HepG2 (cell line): ENCODE data around the gene ATF6. TPM values are rescaled to one million over a fixed set of nuclear protein-coding genes. Genes with fewer than 3 reads are reported as not detected.

Source experiments
- ATAC-seq: fragments of 200-7000 bp; cut with Tn5 transposase; 3 replicates; pipeline ENCODE4 v1.9.1; 2020; ENCODE audit warnings: mild to moderate bottlenecking, moderate library complexity
- BruUV-seq: library from RNA; stranded (reverse); fragments of 400-500 nt; replicated peaks from 2 replicates; lab custom pipeline; 2021; lab: Mats Ljungman, UMichigan
- CTCF ChIA-PET: fragments of 300-600 bp; formaldehyde crosslinking; extraction: SDS; loops from one replicate; lab custom pipeline; 2021; ENCODE audit warnings: low total read pairs, inconsistent platforms, low intra/inter-chr PET ratio; lab: Yijun Ruan, JAX
- POLR2A ChIA-PET: fragments of 350-600 bp; sonication (Branson Sonifier 250); formaldehyde crosslinking; loops from one replicate; lab custom pipeline; 2020; ENCODE audit warnings: antibody characterized with exemption, inconsistent platforms; lab: Yijun Ruan, JAX
- DNase-seq: peaks from one replicate; pipeline ENCODE4 v3.0.0-alpha.2; 2015; ENCODE audit warnings: low spot score
- FAIRE-seq: peaks from 3 replicates; lab custom pipeline; 2011; peaks lifted over from hg19 to GRCh38; lab: Jason Lieb, UNC
- H2AFZ ChIP-seq: one replicate; pipeline ENCODE4 v1.6.1; 2011; ENCODE audit warnings: low read length, inconsistent platforms
- H3K27ac ChIP-seq: fragments of 300-600 bp; 3 replicates; pipeline ENCODE4 v1.8.0; 2011; ENCODE audit warnings: mixed run types, mild to moderate bottlenecking, mixed read lengths, low read length, inconsistent platforms; ENCODE audit not compliant: insufficient read depth; ENCODE audit errors: extremely low read length
- H3K27me3 ChIP-seq, 2 experiments: fragments of 200-600 bp in 1 of 2; 2 replicates in 1 of 2; 3 replicates in 1 of 2; pipeline versions ENCODE4 v1.6.0 to v1.8.0; 2011; ENCODE audit warnings: low read length in 2 of 2, mild to moderate bottlenecking in 2 of 2, moderate library complexity in 2 of 2, inconsistent platforms in 1 of 2; ENCODE audit not compliant: insufficient read depth in 2 of 2, control insufficient read depth in 1 of 2
- H3K36me3 ChIP-seq, 2 experiments: fragments of 200-600 bp in 1 of 2; replicated peaks in 1 of 2; 2 replicates in 1 of 2; 3 replicates in 1 of 2; pipeline versions ENCODE4 v1.5.1 to v1.8.0; 2011; ENCODE audit warnings: low read length in 2 of 2, inconsistent platforms in 1 of 2; ENCODE audit not compliant: insufficient read depth in 2 of 2, control insufficient read depth in 1 of 2
- H3K4me1 ChIP-seq: 2 replicates; pipeline ENCODE4 v1.5.1; 2012; ENCODE audit warnings: low read length, inconsistent platforms; ENCODE audit not compliant: insufficient read depth
- H3K4me2 ChIP-seq: 2 replicates; pipeline ENCODE4 v1.6.0; 2011; ENCODE audit warnings: low read depth, low read length, inconsistent platforms
- H3K4me3 ChIP-seq, 3 experiments: fragments of 200-600 bp in 1 of 3; sonication (generic), shearing (Covaris generic) in 1 of 3; replicated peaks in 1 of 3; 2 replicates each; pipeline ENCODE4 v1.5.1; 2011 to 2016; ENCODE audit warnings: low read length in 3 of 3, inconsistent platforms in 2 of 3, low read depth in 2 of 3, mild to moderate bottlenecking in 2 of 3, control low read depth in 1 of 3, mixed read lengths in 1 of 3; ENCODE audit not compliant: insufficient read depth in 1 of 3
- H3K79me2 ChIP-seq: one replicate; pipeline ENCODE4 v1.6.1; 2011; ENCODE audit warnings: low read length, inconsistent platforms; ENCODE audit not compliant: insufficient read depth
- H3K9ac ChIP-seq: 2 replicates; pipeline ENCODE4 v1.6.0; 2011; ENCODE audit warnings: mild to moderate bottlenecking, low read depth, low read length, inconsistent platforms; ENCODE audit not compliant: insufficient read depth
- H3K9me3 ChIP-seq: 2 replicates; pipeline ENCODE4 v1.5.1; 2012; ENCODE audit warnings: mild to moderate bottlenecking, low read length
- H4K20me1 ChIP-seq: 2 replicates; pipeline ENCODE4 v1.6.0; 2011; ENCODE audit warnings: inconsistent platforms, mild to moderate bottlenecking, low read length, moderate library complexity; ENCODE audit not compliant: insufficient read depth
- AKAP8 ChIP-seq: sonication (generic); formaldehyde crosslinking; IDR thresholded peaks from 2 replicates; pipeline ENCODE4 v1.5.1; 2020; ENCODE audit warnings: mild to moderate bottlenecking, missing genetic modification reagents
- CCAR2 ChIP-seq: fragments of 200-400 bp; formaldehyde crosslinking; optimal IDR thresholded peaks from 2 replicates; pipeline ENCODE3; 2018; ENCODE audit warnings: low read depth, mild to moderate bottlenecking, low read length, moderate library complexity
- FIP1L1 ChIP-seq: fragments of 200-400 bp; formaldehyde crosslinking; IDR thresholded peaks from 2 replicates; pipeline ENCODE4 v1.6.1; 2018; ENCODE audit warnings: low read depth, mild to moderate bottlenecking, low read length, moderate library complexity, borderline replicate concordance; ENCODE audit not compliant: insufficient read depth
- GFI1 ChIP-seq: sonication (generic); formaldehyde crosslinking; IDR thresholded peaks from 2 replicates; pipeline ENCODE4 v1.5.0; 2020; ENCODE audit warnings: missing genetic modification reagents, mild to moderate bottlenecking, borderline replicate concordance
- MEIS1 ChIP-seq: sonication (generic); formaldehyde crosslinking; IDR thresholded peaks from 2 replicates; pipeline ENCODE4 v1.9.0; 2021; ENCODE audit warnings: mild to moderate bottlenecking, missing genetic modification reagents, moderate library complexity, borderline replicate concordance
- MIER3 ChIP-seq: IDR thresholded peaks from 2 replicates; pipeline ENCODE4 v1.6.1; 2016; ENCODE audit warnings: missing compliant biosample characterization, borderline replicate concordance
- MIXL1 ChIP-seq: IDR thresholded peaks from 2 replicates; pipeline ENCODE4 v1.6.1; 2016
- PHF21A ChIP-seq: sonication (generic); formaldehyde crosslinking; IDR thresholded peaks from 2 replicates; pipeline ENCODE4 v1.5.0; 2020; ENCODE audit warnings: mild to moderate bottlenecking, missing genetic modification reagents
- STAT6 ChIP-seq: sonication (generic); formaldehyde crosslinking; IDR thresholded peaks from 2 replicates; pipeline ENCODE4 v1.4.0; 2020; ENCODE audit warnings: missing genetic modification reagents, mild to moderate bottlenecking, borderline replicate concordance
- ZBTB42 ChIP-seq: sonication (generic); formaldehyde crosslinking; IDR thresholded peaks from 2 replicates; pipeline ENCODE4 v1.5.0; 2020; ENCODE audit warnings: mild to moderate bottlenecking, missing genetic modification reagents
- ZKSCAN1 ChIP-seq: fragments of 150-350 bp; IDR thresholded peaks from 2 replicates; pipeline ENCODE4 v1.6.1; 2014; ENCODE audit warnings: low read length
- ZNF24 ChIP-seq: fragments of 450-650 bp; IDR thresholded peaks from 2 replicates; pipeline ENCODE4 v1.6.1; 2017; ENCODE audit warnings: antibody characterized with exemption, mild to moderate bottlenecking
- ZNF572 ChIP-seq: sonication (generic); formaldehyde crosslinking; IDR thresholded peaks from 2 replicates; pipeline ENCODE4 v1.5.1; 2020; ENCODE audit warnings: mild to moderate bottlenecking, missing genetic modification reagents
- ZNF619 ChIP-seq: sonication (generic); formaldehyde crosslinking; IDR thresholded peaks from 2 replicates; pipeline ENCODE4 v1.4.0; 2020; ENCODE audit warnings: mild to moderate bottlenecking, missing genetic modification reagents
- ZNF777 ChIP-seq: sonication (generic); formaldehyde crosslinking; IDR thresholded peaks from 2 replicates; pipeline ENCODE4 v1.4.0; 2020; ENCODE audit warnings: missing genetic modification reagents
- WGBS: methylation state at CpG from one replicate; pipeline ENCODE4 v1.1.6; 2017; ENCODE audit warnings: low lambda C conversion rate; 5-methylcytosine and 5-hydroxymethylcytosine counted together
- in situ Hi-C: cut with HindIII; loops from 2 replicates; pipeline ENCODE4 v1.10.0; 2017; ENCODE audit warnings: low pct_unique_long_range_greater_than_20kb; ENCODE audit not compliant: extremely low pct_ligation_motif_present
- intact Hi-C: fragments of 100-400 bp; cut with micrococcal nuclease; formaldehyde crosslinking; loops from one replicate; pipeline ENCODE4 v1.10.0; 2022; ENCODE audit not compliant: unreplicated experiment
- polyA plus RNA-seq, 8 experiments: library from polyadenylated mRNA; depleted of rRNA in 3 of 8; stranded (reverse) in 7 of 8; unstranded in 1 of 8; fragments of >200 nt; fragmentation: Illumina TruSeq in 4 of 8; extraction: Trizol in 4 of 8; gene quantifications; 2 replicates each; pipeline versions ENCODE4 v1.2.1 to v1.2.3, GENCODE V29; 2011 to 2016; ENCODE audit warnings: low read depth in 4 of 8, missing spikeins in 1 of 8, mixed read lengths in 1 of 8; ENCODE audit not compliant: insufficient read depth in 1 of 8
- total RNA-seq, 5 experiments: library from RNA; depleted of rRNA; stranded (reverse); fragments of >200 nt; fragmentation: Illumina TruSeq; extraction: Trizol; gene quantifications; 2 replicates each; pipeline ENCODE4 v1.2.3, GENCODE V29; 2016; ENCODE audit warnings: low read depth in 1 of 5
- TF ChIP-seq, protein P1 (sequence below): IDR thresholded peaks from 2 replicates; pipeline ENCODE4 v1.6.1; 2016; ENCODE audit warnings: low read depth
- TF ChIP-seq, protein P2 (sequence below): sonication (generic); formaldehyde crosslinking; IDR thresholded peaks from 2 replicates; pipeline ENCODE4 v1.9.0; 2022; ENCODE audit warnings: missing genetic modification reagents, mild to moderate bottlenecking, borderline replicate concordance

The ATF6 gene
- total and polyA plus RNA-seq, 2 of the 13 experiments (the other 11 are each of a cell fraction or from before 2014, with no cell fraction given): 13.2 to 14.5 TPM

DNA sequence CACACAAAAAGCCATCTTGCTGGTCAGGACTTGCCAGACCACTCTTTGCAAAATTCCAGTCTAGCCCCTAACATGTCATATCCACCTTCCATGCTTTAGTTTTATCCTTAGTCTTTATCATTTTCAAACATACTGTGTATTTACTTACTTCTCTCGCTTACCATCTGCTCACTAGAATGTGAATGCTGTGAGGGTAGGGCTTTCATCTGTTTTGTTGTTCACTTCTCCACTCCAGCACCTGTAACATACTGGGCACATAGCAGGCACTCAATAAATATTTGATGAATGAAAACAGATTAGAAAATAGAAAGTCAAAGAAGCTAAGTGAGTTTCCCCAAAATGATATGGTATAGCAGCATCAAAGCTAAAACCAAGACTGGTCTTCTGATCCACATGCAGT is 177.6 kb downstream of the ATF6 start:
- Histone ChIP-seq H3K4me1 (peaks cover 11% of the 10 kb centered on the region), H3K9ac (no peak overlapping the region), H3K79me2 (no peaks in the 10 kb centered on the region), H3K9me3 (no peaks in the 10 kb centered on the region)
- ChIA-PET POLR2A (no interaction called here), CTCF (no interaction called here)
- intact Hi-C loops: loop anchor here (10.0 kb wide), 1 partner anchor 79 kb away; no protein-coding TSS in a partner anchor
- BruUV-seq: no TSS peak
- TF ChIP-seq ZNF572 (no peak), ZNF777 (CRISPR knock-in tag) (no peak), GFI1 (CRISPR knock-in tag) (no peak), ZNF619 (CRISPR knock-in tag) (no peak), STAT6 (CRISPR knock-in tag) (no peak), FIP1L1 (no peak), MEIS1 (CRISPR knock-in tag) (no peak), PHF21A (CRISPR knock-in tag) (no peak), ZBTB42 (CRISPR knock-in tag) (no peak), CCAR2 (no peak), MIXL1 (CRISPR knock-in tag) (no peak), AKAP8 (CRISPR knock-in tag) (no peak), MIER3 (CRISPR knock-in tag) (no peak), ZNF24 (no peak), ZKSCAN1 (no peak)
- TF ChIP-seq, protein P1, sequence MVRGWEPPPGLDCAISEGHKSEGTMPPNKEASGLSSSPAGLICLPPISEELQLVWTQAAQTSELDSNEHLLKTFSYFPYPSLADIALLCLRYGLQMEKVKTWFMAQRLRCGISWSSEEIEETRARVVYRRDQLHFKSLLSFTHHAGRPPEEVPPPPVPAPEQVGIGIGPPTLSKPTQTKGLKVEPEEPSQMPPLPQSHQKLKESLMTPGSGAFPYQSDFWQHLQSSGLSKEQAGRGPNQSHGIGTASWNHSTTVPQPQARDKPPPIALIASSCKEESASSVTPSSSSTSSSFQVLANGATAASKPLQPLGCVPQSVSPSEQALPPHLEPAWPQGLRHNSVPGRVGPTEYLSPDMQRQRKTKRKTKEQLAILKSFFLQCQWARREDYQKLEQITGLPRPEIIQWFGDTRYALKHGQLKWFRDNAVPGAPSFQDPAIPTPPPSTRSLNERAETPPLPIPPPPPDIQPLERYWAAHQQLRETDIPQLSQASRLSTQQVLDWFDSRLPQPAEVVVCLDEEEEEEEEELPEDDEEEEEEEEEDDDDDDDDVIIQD (CRISPR knock-in tag): no peak
- TF ChIP-seq, protein P2, sequence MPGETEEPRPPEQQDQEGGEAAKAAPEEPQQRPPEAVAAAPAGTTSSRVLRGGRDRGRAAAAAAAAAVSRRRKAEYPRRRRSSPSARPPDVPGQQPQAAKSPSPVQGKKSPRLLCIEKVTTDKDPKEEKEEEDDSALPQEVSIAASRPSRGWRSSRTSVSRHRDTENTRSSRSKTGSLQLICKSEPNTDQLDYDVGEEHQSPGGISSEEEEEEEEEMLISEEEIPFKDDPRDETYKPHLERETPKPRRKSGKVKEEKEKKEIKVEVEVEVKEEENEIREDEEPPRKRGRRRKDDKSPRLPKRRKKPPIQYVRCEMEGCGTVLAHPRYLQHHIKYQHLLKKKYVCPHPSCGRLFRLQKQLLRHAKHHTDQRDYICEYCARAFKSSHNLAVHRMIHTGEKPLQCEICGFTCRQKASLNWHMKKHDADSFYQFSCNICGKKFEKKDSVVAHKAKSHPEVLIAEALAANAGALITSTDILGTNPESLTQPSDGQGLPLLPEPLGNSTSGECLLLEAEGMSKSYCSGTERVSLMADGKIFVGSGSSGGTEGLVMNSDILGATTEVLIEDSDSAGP (CRISPR knock-in tag): no peak
- TF ChIP-seq, all 625 proteins: peak for 0
- 94% methylated on average over 1 of the region's 1 CpG for WGBS
- in situ Hi-C loops: no loop called here
- Histone ChIP-seq H4K20me1 (no peaks in the 10 kb centered on the region), H3K36me3 (peaks cover 5 to 6% of the 10 kb centered on the region in 2 experiments; a peak in 3 of 5 replicates), H3K4me3 (no peak overlapping the region), H3K27me3 (no peaks in the 10 kb centered on the region), H2AFZ (no peak overlapping the region), H3K4me2 (no peak overlapping the region), H3K27ac (no peak overlapping the region)
- FAIRE-seq: no peak
- DNase-seq: no peak
- no peak for ATAC-seq
